SIG-M5 treated with dmso at 0.1 percent for 504 hours (cell line): Measurements from ENCODE around the gene RAN.
"Not testable (repeated sequence)": the region's sequence is repeated elsewhere in the genome, so short reads cannot be mapped to it uniquely, and the experiment has no call there.

Experiments used
- DNase-seq: peaks from one replicate; lab custom pipeline; 2025; ENCODE audit not compliant: unreplicated experiment; lab: John Stamatoyannopoulos, UW

RAN gene

DNA sequence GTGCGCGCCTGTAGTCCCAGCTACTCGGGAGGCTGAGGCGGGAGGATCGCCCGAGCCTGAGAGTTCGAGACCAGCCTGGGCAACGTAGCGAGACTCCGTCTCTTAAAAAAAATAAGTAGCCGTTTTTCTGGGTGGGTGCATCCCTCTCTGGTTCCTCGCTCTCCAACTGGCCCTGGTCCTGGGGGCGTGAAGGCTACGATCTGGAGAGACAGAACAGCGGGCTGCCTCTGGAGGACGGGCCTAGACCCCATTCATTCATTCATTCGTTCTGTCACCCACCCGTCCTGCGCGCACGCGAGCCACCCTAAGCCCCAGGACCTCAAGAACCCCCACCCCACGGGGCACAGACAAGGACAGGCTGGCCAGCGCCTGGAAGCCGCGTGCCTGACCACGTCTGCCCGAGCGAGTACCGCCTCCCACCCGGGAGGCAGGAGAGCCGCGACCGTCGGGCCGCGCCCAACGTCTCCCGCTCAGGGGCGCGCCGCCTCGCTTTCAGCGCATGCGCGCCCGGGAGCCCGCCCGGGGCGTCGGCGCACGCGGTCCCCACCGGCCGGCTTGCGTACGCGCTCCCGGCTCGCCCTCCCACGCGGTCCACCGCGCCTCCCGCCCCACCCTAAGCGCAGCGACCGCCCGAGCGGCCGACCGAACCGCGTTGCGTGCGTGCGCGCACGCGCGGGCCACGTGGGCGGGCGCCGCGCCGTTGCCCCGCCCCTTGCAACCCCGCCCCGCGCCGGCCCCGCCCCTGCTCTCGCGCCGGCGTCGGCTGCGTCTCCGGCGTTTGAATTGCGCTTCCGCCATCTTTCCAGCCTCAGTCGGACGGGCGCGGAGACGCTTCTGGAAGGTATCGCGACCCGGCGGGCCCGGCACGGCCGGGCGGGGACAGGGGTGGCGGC lies at the start of gene RAN:
RAN (plus strand) TSS at position 781 of the 893 bp plus-strand sequence. CDS start 528 bp downstream, outside the sequence.
- peak; percentile 83 for DNase-seq

DNA sequence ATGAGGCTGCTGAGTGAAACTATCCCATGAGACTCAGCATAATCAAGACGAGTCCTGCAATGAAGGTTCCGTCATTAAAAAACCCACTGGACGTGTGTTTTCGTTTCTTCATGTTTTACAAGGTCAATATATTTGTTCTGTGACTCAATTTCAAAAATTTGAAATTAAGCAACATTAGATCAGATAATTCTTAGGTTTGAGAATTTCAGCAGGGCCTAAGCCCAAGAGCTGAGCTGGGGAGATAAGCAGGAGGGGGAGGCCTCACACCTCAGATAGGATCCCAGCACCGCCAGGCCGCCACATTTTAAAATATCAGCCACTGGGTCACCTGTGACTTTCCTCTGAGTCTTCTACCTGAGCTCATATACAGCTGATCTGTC lies 46.1 kb upstream of the RAN start:
- no peak for DNase-seq

DNA sequence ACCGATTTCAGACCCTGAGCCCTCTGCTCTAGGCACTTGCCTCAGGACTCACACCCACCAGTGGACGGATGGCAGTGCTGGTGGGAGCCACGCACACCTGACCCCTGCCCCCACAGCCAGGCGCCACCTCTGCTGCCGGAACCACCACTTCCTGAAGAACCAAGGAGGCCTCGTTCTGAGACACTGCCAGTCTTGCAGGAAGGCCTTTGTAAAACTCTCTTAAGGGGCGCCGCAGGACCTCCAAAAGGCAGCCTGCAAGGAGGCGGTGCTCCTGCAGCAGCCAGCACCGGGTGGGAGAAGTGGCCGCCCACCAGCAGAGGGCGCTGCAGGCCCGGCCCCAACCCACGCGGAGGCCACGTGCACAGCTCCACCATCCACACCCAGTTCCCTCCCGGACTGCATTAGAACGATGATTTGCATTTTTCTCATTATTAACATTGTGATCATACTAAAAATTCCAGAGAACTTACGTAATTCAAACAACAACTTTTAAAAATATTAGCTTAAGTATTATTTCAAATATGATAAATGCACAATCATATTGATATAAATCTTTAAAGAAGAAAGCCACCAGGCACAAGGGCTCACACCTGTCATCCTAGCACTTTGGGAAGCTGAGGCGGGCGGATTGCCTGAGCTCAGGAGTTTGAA lies 45.6 kb upstream of the RAN start:
- DNase-seq = no peak

DNA sequence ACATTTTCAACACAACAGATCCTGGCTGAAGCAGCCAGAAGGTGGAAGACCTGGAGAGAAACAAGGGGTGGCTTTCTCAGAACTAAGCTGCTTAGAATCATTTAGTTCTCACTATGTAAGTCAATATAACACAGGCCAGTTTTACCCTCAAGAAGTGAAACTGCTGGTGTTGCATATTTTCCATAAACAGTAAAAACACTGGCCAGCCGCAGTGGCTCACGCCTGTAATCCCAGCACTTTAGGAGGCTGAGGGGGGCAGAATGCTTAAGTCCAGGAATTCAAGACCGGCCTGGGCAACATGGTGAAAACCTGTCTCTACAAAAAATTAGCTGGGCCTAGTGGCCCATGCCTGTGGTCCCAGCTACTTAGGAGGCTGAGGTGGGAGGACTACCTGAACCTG lies 44.4 kb upstream of the RAN start:
- DNase-seq = no peak

DNA sequence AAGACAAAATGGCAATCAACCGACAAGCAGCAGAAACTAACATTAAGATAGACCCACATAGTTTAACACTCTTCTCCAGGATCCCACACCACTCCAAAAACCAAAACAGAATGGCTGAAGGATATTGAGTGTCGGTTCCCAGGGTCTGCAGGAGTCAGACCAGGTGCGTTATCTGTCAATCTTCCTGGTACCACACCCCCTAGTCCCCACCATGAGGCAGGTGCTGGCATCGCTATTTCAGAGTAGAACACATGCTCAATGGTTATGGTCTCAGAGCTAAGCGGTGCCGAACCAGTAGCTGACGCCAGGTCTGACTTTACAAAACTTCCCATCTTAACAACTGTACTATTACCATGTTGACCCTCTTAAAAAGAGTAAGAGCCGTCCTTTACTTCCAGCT lies 43.0 kb upstream of the RAN start:
- no peak for DNase-seq

DNA sequence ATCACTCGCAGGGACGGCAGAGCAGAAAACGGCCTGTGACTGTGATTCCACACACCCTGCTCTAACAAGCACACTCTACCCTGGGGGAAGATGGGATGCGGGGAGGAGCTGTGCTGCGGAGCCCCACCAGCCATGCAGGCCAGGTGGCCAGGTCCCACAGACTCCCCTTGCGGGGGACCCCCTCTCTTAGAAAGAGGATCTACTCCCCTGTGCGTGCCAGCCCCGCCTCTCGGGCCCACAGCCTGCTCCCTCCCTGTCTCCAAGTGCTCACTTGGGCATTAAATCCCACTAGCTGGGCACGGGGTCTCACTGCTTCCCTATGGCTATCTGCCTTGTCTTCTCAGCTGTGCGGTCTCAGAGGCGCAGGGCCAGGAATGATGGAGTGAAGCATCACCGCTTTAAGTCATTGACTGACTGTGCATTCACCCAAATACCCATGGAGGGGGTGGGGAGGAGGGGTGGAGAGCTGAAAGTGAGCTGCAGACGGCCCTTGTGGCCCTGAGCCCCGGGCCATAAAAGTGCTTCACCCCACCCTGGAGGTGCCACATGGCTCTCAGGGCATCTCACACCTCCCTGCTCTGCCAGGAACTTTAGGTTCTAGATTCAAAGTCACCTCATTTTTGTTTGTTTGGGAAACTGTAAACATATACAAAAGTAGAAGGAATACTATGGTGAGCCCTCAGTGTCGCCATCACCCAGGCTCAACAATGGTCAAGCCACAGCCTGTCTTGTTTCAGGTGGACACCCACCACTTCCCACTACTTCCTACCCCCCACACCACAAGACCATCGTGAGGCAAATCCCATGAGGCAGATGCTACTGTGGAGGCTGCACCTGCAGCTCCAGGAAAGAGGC lies 42.2 kb upstream of the RAN start:
- no peak for DNase-seq

DNA sequence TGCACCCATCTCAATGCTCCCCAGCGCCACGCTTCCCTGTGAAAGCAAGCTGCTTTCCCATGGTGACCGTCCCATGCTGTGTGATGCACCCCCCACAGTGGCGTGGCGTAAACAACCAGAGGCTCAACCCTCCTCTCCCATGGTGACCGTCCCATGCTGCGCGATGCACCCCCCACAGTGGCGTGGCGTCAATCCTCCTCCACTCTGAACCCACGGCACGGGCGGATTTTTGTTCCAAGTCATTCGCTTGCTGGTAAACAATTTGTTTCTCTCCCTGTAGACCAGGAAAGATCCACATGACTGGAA lies 41.7 kb upstream of the RAN start:
- DNase-seq = no peak

DNA sequence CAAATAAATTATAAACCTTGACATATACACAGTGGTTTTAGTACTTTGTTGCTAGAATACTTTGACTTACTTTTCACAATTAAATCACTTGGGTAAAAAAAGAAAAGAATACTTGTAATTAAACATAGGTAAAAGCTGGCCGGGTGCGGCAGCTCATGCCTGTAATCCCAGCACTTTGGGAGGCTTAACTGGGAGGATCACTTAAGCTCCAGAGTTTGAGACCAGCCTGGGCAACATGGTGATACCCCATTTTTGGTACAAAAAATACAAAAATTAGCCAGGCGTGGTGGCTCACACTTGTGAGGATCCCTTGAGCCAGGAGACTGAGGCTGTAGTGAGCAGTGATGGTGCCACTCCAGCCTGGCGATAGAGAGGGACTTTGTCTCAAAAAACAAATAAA lies 40.6 kb upstream of the RAN start:
- no peak for DNase-seq

DNA sequence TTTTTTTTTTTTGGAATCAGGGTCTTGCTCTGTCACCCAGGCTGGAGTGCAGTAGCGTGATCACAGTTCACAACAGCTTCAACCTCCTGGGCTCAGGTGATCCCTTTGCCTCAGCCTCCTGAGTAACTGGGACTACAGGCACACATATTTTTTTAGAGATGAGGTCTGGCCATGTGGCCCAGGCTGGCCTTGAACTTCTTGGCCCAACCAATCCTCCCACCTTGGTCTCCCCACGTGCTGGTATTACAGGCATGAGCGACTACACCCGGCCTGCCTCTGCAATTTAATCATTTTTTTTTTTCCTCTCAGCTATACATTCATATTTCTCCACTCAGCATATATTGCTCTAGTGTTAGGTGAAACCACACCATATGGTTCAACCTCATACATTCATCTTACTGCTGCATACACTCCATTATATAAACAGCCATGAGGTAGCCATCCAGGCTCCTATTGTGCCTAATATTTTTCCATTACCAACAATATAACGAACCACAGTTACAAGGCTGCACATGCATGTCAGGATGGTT lies 39.9 kb upstream of the RAN start:
- DNase-seq = no peak

DNA sequence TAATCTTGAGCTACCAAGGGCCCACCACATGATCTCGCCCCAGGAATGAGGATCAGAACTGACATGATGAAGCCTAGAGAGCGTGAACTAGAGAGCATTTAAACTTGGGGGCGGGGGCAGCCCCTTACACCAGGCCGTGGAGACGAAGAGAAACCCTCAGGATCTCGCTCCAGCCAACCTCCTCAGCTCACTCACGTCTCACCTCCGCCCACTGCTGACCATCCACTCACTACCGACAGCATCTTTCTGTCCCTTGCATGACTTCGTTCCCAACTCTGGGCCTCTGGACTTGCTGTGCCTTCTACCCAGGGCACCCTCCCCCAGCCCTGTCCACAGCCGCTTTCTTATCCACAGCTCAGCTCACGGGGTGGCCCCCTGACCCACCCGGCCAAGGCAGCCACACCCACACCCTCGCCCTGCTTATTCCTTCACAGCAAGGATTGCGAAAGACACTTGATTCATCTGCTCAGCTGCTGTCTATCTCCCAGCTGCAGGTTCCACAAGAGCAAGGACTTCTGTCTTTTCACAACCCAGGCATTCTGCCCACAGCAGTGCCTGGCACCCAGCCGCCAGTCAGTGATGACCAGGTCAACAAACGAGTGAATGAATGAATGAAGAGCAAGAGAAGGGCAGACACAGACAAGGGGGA lies 39.2 kb upstream of the RAN start:
- peak; percentile 72 for DNase-seq

DNA sequence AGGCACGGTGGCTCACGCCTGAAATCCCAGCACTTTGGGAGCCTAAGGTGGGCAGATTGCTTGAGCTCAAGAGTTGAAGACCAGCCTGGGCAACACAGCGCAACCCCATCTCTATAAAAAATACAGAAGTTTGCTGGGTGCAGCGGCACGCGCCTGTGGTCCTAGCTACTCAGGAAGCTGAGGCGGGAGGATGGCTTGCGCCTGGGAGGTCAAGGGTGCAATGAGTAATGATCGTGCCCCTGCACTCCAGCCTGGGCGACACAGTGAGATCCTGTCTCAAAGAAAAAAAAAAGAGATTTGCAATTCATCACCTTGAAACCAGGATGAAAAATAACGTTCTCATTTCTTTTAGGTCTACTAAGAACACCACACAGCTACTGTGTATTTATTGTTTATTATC lies 36.9 kb upstream of the RAN start:
- peak; percentile 41 for DNase-seq

DNA sequence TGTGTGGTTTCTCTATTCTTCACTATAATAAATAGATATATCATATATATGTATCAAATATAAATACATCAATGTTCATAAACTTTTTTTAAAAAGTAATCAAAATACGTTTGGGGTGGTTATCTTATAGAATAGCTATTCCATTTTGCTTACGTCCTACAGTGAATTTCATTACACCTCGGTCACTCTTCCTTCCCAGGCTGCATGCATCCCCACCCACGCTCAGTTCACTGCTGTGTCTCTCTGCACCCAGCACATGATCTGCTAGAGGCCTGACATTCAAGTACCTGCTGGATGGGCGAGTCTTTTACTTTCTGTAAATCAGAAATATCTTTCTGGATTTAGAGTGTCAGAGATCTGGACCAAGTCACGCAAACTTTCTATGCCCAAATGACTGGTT lies 36.4 kb upstream of the RAN start:
- no peak for DNase-seq

DNA sequence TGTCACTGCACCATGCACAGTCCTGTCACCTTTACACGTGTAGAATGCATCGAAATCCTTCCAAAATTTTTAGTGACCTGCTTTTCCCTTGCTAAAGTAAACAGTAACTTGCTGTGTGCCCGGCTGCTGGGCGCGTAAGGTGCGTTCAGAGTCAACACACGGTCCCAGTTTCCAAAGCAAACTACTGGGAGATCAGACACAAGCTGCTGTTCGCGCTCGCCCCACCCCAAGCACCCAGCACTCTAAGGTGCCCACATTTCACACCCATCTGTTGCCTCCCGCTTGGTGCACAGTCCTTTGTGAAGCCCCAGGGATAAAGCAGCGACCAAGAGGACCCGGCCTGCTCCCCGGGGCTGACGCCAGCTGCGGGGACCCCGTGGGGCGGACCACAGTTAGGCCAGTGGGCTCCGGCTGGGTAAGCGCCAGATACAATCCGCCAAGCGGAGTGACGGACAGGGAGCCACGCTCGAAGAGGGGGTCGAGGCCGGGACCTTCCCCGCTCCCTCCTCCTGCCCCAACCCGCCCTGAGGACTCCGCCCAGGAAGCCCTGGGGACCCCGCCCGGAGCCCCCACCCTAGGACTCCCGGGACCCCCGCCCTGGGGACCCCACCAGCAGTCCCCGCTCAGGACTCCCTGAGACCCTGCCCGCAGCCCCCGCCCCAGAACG lies 33.4 kb upstream of the RAN start:
- DNase-seq = no peak

DNA sequence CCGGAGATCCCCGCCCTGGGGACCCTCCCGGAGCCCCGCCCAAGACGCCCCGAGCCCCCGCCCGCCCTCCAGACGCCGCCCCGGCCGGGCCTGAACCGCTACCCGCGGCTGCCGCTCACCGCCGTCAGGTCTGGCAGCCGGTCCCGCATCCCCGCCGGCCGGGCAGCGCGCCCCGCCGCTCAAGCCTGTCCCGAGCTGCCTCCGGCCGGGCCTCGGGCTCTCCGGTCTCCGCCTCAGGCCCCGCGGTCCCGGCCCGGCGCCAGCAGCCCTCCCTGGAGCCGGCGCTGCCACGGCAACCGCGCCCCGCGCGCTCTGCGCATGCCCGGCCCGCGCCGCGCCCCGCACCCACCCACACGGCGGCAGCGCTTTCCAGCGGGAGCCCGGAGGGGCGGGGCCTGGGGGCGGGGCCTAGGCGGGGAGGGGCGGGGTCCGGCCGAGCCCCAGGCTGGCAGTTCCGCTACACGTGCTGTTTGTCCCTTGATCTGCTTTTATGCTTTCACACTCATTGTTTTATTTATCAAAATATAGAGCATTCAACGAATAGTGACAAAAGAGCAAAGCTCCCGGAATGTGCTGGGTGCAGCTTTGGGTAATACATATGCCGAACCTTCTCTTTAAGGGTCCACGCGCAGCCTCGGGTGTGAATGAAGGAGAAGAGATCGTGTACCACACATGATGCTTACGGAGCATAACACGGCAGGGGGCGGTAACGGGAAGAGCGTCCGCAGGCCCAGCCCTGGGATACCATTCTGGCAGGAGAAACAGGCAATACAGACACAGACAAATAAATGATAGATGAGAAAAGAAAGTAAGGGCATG lies 32.7 kb upstream of the RAN start, which contains the start of gene STX2:
STX2 (minus strand) TSS at position 300 of the 819 bp plus-strand sequence; CDS start at position 149, 151 bp downstream.
- peak; percentile 88 for DNase-seq

DNA sequence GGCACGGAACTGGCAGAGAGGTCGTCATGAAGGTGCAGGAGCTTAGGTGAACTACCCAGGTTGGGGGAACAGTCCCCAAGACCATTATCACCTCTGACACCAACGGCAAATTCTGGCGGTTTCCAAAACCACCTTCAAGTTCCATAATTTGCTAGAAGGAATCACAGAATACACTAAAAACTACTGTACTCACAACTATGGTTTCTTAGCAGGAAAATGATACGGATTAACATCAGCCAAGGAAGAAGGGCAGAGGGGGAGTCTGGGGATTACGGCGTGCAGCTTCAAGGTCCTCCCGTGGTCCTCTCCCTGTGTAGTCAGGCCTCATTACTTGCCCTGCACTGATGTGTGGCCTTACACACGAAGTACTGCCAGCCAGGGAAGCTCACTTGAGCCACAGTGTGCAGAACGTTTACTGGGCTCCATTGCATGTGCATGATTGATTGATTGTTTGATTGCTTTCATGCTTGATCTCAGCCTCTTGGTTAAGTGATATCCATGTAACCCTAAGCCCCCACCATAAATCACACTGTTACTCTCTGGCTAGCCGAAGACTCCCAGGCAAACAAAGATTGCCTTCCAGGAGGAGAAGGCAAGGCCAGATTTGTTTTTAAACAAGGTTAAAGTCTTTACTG lies 32.0 kb upstream of the RAN start:
- no peak for DNase-seq

DNA sequence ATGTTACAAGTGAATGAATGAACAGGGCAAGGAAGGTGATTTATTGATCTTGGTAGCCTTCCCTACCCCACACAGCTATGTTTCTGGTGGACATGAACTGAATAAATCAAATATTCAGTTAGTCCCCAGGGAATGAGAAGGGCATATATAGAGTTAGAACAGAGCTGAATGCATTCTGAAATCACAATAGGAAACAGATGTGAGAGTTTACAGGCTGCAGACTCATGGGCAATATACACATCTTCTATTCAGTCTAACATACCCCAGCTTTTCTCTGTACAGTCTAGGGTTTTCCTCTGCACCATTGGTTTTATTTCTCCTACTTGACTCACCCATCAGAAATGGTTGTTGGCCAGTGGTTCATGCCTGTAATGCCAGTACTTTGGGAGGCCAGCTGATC lies 25.5 kb upstream of the RAN start:
- no peak for DNase-seq

DNA sequence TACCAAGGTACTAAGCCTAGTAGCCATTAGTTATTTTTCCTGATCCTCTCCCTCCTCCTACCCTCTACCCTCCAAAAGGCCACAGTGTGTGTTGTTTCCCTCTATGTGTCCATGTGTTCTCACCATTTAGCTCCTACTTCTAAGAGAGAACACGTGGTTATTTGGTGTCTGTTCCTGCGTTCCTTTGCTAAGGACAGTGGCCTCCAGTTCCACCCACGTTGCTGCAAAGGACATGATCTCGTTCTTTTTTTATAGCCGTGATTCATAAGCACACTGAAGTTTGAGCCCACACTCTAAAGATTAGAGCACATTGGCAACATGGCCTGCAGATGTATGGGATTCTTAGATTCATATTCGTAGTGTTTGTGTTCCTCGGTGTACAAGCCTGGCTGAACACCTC lies 24.8 kb upstream of the RAN start:
- DNase-seq = no peak

DNA sequence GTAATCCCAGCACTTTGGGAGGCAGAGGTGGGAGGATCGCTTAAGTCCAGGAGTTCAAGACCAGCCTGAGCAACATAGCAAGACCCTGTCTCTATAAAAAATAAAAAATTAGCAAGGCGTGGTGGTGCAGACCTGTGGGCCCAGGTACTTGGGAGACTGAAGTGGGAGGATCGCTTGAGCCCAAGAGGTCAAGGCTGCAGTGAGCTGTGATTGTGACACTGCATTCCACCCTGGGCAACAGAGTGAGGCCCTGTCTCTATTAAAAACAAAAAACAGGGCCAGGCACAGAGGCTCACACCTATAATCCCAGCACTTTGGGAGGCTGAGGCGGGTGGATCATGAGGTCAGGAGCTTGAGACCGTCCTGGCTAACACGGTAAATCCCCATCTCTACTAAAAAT lies 23.8 kb upstream of the RAN start:
- not testable (repeated sequence) for DNase-seq

DNA sequence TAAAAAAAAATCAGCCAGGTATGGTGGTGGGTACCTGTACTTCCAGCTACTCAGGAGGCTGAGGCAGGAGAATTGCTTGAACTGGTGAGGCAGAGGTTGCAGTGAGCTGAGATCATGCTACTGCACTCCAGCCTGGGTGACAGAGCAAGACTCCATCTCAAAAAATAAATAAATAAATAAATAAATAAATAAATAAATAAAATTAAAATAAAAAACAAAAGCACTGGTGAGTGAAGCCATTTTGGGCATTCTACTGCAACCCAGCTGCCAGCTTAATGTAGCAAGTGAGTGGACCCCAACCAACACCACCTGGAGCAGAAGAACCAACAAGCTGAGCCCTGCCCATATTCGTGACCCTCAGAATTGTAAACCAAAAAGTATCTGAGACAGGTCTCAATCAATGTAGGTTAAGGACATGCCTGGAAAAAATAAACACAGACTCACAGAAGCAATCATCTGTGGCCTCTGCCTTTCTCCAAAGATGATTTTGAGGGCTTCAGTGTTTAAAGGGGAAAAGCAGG lies 23.0 kb upstream of the RAN start:
- DNase-seq = not testable (repeated sequence)
